Stimulated activated CD8-positive, alpha-beta memory T cell treated with anti-CD3 and anti-CD28 coated beads, Interleukin-12 subunit alpha, Interleukin-12 subunit beta, amount 100 ng/mL, for 4 hours (primary cell): Measurements from ENCODE around the gene GPS1.
"Not testable (repeated sequence)": the region's sequence is repeated elsewhere in the genome, so short reads cannot be mapped to it uniquely, and the experiment has no call there.

Experiments used
- DNase-seq: peaks from one replicate; pipeline ENCODE4 v3.0.0-alpha.2; 2020; ENCODE audit warnings: low read depth

Gene GPS1

DNA sequence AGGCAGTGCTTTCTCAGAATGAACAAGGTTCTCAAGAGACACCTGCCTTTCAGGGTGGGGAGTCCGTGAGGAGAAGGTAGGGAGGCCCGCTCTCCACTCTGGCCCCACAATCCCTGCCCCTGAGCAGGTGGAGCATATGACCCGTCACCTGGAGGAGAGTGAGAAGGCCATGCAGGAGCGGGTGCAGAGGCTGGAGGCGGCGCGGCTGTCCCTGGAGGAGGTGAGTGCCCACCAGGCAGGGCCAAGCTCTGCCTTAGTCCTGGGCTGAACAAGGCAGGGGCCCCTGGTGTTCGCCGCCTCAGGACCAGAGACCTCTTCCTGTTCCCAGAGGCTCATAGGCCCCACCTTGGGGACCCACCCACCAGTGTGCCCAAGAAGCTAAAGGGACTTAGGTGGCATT is 22.7 kb upstream of the GPS1 start:
- no peak for DNase-seq

DNA sequence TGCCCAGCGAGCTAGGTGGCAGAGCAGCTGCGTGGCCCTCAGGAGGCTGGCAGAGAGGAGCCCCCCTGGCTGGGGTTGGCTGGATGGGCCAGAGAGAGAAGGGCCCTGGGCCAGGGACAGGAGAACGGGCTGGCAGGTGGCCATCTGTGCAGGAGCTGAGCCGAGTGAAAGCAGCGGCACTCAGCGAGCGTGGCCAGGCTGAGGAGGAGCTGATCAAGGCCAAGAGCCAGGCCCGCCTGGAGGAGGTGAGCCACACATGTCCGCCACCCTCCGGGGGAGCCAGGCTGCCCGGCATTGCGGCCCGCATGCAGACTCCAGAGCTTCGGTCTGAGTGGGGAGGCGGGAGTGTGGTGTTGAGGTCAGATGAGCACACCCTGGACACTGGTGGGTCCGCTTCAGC is 22.3 kb upstream of the GPS1 start:
- DNase-seq: no peak

DNA sequence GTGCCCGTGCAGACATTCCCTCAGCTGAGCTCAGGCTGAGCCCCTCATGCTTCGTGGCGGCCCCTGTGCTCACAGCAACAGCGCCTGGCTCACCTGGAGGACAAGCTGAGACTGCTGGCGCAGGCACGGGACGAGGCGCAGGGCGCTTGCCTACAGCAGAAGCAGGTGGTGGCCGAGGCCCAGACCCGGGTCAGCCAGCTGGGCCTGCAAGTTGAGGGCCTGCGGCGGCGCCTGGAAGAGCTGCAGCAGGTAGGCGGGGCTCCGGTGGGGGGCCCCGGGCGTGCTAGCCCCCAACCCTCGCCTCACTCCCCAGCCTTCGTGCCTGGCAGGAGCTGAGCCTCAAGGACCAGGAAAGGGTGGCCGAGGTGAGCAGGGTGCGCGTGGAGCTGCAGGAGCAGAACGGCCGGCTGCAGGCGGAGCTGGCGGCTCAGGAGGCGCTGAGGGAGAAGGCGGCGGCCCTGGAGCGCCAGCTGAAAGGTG is 21.7 kb upstream of the GPS1 start:
- DNase-seq: no peak

DNA sequence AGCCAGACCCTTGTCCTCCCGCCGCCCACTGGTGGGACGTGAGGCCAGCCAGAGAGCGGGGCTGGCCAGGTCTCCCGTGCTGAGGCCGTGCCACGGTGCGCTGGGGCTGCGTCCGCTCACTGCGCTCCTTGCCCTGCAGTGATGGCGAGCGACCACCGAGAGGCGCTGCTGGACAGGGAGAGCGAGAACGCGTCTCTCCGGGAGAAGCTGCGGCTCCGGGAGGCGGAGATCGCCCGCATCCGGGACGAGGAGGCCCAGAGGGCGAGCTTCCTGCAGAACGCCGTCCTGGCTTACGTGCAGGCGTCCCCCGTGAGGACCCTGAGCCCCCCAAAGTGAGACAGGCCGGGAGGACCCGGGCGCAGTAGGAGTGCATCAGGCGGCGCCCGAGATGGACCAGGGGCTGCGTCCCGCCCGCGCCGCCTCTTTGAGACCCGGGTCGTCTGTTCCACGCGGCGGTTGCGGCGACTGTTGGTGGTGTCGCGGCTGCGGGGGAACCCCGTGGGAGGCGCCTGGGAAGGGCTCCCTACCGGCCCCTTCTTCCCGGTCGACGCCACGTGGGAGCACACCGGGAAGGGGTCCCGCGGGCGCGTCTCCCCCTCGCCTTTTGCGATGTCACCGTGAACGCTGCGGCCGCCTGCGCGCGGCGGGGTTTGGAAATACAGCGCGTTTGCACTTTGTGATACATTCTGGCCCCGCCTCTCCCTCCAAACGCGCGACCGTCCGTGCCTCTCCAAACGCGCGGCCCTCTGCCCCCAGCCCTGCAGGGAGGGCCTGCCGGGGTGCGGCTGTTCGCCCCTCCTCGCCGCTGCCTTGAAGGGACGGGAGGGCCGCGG is 21.0 kb upstream of the GPS1 start:
- DNase-seq: peak; percentile 60

DNA sequence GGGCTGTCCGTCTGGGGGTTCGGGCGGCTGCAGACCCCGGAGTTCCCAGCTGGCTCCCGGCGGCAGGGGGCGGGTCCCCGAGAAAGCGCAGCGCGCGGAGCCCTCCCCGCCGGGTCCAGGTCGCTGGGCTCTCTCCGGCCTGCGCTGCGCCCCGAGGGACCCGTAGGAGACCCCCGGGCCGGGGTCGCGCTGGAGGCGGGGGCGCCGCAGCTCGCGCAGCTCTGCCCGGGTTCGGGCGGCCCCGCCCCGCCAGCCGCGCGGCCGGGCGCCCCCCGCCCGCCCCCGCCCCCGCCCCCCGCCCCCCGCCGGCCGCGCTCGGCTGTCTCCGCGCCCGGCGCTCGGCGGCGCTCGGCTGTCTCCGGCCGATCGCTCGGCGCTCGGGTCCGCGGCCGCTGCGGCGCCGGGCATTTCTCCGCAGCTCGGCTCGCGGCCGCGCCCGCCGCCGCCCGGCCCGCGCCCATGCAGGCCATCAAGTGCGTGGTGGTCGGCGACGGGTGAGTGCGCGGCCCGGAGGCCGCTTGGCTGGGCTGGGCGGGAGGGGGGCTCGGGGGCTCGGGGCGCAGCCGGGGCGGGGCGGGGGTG is 20.3 kb upstream of the GPS1 start, which contains the start of gene RAC3:
Gene RAC3 (plus strand): TSS at position 376 of the 582 bp plus-strand sequence. CDS start 84 bp downstream, at position 460.
- no peak for DNase-seq

DNA sequence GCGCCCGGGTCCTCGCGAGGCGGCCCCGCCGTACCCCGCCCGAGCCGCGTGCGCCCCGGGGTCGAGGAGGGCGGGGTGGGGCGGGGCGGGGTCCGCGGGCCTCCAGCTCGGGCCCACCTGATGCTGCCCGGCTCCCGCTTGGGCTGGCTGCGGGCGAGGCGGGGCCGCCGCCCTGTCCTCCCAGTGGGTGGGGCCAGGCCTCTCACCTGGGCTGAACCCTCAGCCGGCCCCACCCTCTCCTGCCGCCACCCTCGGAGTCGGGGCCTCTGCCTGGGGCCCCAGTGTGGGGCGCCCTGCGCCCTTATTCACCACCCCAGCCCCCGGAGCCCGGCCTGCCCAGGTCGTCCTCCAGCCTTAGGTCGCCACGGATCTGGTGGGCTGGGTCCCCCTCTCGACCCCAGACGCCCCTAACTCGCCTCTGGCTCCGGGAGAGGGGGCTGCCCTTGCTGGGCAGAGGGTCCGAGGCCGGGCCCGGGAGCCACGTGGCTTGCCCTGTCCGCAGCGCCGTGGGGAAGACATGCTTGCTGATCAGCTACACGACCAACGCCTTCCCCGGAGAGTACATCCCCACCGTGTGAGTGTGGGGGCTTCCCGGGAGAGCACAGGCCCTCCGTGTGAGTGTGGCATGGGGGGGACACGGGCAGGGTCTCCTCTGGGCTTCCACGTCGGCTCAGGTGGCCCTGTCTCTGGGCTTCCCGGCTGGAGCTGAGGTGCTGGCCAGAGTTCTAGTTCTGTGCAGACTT is 19.6 kb upstream of the GPS1 start:
- DNase-seq: no peak

DNA sequence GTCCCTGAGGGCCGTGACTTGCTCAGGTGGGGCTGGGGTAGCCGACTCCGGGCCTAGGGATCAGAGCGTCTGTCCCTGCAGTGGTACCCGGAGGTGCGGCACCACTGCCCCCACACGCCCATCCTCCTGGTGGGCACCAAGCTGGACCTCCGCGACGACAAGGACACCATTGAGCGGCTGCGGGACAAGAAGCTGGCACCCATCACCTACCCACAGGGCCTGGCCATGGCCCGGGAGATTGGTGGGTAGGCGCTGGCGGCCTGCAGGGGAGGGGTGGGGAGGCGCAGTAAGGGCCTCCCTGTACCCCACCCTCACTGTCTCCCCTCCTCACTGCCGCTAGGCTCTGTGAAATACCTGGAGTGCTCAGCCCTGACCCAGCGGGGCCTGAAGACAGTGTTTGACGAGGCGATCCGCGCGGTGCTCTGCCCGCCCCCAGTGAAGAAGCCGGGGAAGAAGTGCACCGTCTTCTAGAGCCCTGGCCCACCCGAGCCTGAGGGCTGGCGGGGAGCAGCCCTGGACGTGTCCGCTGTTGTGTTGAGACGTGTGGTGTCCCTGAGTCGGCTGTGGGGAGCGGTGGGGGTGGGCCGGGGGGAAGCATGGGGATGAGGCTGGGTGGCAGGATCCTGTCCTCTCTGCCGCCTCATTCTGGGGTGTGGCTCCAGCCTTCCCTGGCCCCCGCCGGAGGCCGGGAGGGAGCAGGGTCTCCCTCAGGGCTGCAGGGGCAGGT is 18.2 kb upstream of the GPS1 start:
- DNase-seq: no peak

DNA sequence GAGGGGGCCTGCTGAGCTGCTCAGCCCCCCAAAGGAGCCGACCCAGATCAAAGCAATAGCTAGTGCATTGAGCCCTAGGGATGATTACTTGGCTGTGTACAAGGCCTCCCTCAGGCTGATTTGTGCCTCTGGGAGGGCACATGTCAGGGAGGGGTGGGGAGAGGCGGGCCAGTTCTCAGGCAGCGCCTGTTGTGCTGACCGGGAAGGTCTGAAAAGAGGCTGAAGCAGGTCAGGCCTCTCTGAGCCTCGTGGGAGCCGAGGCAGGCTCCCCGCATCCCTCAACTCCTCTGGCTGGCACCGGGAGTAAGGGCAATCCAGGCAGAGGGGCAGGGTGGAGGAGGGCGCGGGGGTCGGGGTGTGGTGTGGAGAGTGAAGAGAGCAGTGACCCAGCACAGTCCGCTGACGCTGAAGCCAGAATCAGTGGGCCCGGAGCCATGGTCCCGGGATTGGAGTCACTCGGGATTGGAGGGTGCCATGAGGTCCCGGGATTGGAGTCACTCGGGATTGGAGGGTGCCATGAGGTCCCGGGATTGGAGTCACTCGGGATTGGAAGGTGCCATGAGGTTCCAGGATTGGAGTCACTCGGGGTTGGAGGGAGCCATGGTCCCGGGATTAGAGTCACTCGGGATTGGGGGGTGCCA is 17.2 kb upstream of the GPS1 start:
- DNase-seq: no peak

DNA sequence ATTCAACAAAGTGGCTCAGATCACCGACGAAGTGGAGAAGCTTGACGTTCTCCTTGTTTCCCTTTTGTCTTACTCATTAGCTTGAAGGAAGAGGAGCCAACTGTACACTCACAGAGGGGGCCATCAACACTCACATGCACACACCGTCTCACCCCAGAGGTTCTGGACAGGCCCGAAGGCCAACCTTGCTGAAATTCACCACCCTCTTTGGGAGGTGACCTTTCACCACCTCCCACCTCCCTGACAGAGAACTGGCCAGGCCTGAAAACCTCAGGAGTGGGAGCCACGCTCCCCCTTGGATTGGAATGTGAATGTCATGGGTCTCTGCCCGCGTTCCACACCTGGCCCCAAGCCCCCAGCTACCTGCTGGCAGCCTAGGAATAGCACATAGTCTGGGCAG is 16.2 kb upstream of the GPS1 start:
- DNase-seq: no peak

DNA sequence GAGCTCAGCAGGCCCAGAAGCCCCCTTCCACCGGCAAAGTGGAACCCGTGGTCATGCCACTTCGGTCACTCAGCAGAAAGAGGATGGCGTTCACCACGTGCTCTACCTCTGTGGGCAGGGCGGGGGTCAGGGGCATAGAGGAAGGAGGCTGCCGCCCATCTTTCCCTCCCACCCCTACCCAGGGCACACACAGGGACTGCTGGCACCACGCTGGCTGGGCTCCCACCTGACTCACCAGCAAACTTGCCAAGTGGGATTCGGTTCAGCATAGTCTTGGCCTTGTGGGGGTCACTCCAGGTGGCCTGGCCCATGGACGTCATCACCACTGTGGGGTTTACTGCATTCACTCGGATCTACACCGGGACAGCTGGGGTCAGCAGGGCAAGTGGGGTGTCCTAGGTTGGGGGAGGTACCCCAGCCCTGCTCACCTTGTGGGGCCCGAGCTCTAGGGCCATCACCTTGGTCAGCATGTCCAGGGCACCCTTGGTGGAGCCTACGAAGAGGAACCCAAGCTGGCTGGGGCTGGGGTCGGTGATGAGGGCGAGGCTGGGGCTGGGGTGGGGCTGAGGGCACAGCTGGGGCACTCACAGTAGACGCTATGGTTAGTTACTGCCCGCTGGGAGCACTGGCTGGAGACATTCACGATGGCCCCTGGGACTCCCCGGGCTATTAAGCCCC is 15.6 kb upstream of the GPS1 start:
- DNase-seq: no peak

DNA sequence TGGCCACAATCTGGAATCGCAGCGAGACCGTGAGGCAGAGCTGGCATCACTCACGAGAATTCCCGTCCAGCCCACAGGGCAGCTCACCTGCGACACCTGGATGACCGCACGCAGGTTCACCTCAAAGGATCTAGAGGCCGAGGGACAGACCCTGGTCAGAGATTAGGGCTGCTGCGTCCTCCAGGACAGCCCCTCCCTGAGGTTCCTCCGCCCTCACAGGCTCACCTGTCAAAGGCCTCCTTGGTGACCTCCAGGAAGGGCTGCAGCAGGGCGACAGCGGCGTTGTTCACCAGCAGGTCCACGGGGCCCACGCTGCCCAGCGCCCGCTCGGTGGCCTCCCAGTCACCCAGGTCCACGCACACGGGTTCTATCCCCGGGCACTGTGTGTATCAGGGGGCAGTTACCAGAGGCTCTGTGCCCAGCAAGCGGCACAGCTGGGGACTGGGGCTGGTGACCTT is 15.0 kb upstream of the GPS1 start:
- no peak for DNase-seq

DNA sequence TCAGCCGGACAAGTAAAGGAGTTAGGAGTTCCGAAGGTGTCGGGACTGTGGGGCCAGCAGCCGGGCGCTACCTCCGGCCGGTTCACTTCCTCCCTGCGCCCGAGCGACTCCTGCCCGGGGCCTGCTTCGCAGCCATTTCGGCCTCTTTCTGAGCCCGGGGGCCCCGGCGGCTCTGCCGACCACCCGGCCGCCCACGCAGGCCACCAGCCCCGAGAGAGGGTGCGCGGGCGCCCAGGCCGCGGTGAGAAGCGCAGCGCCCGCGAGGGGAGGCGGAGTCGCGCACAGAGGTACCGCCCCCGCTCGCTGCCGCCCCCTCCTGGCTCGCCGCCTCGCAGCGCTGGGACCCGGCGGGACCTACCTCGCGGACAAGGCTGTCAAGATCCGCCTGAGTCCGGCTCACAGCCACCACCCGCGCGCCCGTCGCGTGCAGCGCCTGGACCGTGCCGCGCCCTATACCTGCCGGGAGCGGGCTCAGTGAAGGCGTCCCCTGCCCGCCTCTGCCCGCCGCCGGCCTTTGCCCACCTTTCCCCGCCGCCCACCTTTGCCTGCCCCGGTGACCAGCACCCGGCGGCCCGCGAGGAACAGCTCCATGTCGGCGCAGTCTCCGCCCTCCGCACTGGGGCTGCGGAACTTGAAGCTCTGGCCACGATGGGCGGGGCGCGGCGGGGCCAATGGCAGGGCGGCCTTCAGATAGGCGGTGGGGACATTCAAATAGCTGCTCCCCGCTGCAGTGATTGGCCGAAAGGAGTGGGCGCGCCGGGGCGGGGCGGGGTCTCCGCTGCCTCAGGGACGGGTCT is 14.4 kb upstream of the GPS1 start, which contains the start of gene DCXR:
Gene DCXR (minus strand): TSS at position 606 of the 797 bp plus-strand sequence. CDS start 15 bp downstream, at position 591.
- peak; percentile 84 for DNase-seq

DNA sequence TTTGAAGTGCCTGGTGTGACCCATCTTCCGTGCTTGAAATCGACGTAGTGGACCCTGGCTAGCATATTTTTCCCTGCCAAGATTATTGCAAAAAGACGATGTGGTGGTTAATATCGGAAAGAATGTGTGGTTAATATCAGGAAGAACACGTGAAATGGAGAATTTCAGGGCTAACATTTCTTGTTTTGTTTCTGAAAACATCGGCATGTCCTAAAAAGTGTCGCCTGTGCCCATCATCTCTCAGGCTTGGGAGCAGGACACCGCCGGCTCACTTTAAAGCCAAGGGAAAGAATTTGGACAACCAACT is 13.9 kb upstream of the GPS1 start:
- no peak for DNase-seq

DNA sequence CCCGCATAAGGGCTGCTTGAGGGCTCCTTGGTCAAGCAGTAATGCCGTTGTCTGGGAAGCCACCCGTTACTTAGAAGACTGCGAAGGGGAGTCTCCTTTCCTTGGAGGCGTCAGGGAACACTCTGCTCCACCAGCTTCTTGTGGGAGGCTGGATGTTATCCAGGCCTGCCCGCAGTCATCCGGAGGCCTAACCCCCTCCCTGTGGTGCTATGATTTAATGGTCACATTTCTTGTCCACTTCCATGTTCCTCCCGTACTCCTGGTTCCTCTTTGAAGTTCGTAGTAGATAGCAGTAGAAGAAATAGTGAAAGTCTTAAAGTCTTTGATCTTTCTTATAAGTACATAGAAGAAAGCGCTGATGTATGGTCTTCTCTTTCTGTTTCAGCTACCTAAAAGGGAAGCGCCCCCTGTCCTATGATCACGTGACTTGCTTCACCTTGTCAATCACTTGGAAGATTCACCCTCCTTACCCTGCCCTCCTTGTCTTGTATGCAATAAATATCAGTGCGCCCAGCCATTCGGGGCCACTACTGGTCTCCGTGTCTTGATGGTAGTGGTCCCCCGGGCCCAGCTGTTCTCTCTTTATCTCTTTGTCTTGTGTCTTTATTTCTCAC is 12.8 kb upstream of the GPS1 start:
- DNase-seq: not testable (repeated sequence)

DNA sequence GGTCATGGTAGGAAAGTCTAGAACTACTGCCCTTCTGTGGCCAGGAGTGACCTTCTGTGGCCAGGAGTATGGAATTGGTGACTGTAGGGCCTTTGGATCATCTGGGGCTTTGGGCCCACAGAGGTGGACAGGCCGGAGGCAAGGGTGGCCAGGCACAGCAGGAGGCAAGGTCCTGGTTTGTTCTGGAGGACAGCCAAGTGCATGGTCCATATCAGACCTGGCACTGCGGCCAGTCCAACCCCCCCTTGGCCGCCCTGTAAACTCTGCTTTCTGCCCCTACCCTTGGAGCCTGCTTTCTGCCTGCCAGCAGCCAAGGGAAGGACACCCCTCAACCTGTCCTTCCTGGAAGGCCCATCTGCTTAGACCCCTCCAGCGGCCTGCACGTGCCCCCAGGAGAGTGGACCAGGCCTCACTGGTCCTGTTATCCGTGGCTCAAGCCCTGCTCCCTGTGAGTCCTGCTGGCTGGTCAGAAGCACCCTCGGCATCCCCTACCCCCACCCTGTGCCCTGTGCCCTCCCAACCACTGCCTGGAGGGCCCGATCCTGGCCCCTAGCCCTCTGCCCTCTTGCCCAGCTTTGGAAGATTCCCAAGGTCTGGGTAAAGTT is 11.9 kb upstream of the GPS1 start:
- no peak for DNase-seq

DNA sequence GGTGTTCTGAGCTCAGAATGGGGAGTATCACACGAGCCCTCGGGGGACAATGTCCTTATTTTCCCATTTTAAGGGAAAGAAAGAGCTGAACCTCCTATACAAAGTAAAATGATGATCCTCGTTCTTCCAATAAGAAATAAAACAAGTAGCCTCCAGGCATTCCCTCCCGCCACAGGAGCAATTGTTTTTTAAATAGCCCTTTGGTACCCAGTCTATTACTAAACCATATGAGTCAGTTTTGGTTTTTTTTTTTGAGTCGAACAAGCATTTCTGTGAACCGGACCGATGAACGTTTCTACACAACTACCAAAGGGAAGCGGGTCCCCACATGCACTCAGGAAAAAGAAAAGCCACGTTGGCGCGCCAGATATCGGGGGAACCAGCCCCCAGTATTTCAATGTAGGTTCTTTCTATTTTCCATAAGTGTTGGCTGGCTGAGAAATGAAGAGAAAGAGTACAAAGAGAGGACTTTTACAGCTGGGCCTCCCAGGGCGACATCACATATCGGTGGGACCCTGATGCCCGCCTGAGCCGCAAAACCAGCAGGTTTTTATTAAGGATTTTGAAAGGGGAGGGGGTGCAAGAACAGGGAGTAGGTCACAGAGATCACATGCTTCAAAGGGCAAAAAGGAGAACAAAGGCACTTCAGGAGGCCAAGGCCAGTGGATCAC is 10.4 kb upstream of the GPS1 start:
- no peak for DNase-seq

DNA sequence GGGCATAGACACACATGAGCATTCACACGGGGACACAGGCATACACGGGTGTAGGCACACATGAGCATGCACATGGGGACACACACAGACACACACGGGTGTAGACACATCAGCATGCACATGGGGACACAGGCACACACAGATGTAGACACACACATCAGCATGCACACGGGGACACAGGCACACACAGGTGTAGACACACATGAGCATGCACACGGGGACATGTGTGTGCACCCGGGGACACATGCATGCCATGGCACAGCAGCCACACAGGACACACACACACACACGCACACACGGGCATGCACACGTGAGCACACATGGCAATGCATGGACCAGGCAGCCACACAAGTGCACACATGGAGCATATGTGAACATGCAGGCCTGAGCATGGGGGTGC is 9.0 kb upstream of the GPS1 start:
- no peak for DNase-seq

DNA sequence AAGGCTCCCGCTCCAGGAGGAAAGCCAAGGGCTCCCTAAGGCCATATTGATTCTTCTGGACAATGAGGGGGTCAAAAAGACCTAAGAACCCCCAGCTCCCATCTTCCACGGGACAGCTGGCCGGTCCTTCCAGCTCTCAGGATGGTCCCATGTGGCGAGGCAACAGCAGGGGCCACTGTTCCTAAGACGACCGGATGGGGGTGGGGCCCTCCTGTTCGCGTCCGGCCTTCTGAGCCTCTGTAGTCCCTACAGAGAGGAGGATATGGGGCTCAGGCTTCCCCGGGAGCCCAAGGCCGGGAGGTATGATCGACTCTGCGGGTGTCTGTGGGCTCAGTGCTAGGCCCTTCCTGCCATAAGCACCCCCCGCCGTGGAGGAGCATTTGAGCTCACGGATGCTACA is 8.2 kb upstream of the GPS1 start:
- DNase-seq: no peak
